ENCODE data around the gene GALNT2. TPM values are rescaled to one million over a fixed set of nuclear protein-coding genes. Genes with fewer than 3 reads are reported as not detected.

Gene GALNT2
- total RNA-seq, 1 experiment from 2014 or later = 50.4 TPM

GRCh38 chr1:230278376-230278775 lies 211.3 kb downstream of the GALNT2 start:
- DNase-seq (ENCODE audit: low spot score) = no peak

GRCh38 chr1:230278871-230279582 lies 212.0 kb downstream of the GALNT2 start:
- DNase-seq (ENCODE audit: low spot score) = no peak

- no peak for DNase-seq (ENCODE audit: low spot score)
These were observed 212.5 kb downstream of the GALNT2 start for GRCh38 chr1:230279583-230279945.

- DNase-seq (ENCODE audit: low spot score) = no peak
These were observed 213.2 kb downstream of the GALNT2 start for GRCh38 chr1:230280054-230280795.

GRCh38 chr1:230280906-230281413 lies 213.9 kb downstream of the GALNT2 start:
- no peak for DNase-seq (ENCODE audit: low spot score)

GRCh38 chr1:230281556-230281955 lies 214.5 kb downstream of the GALNT2 start:
- no peak for DNase-seq (ENCODE audit: low spot score)

GRCh38 chr1:230282157-230282556 lies 215.1 kb downstream of the GALNT2 start:
- DNase-seq (ENCODE audit: low spot score) = no peak

GRCh38 chr1:230283678-230284077 lies 216.6 kb downstream of the GALNT2 start:
- no peak for DNase-seq (ENCODE audit: low spot score)

GRCh38 chr1:230284891-230285290 lies 217.9 kb downstream of the GALNT2 start:
- DNase-seq (ENCODE audit: low spot score) = no peak

- no peak for DNase-seq (ENCODE audit: low spot score)
These were observed 218.3 kb downstream of the GALNT2 start for GRCh38 chr1:230285351-230285750.

- no peak for DNase-seq (ENCODE audit: low spot score)
These were observed 219.3 kb downstream of the GALNT2 start for GRCh38 chr1:230286166-230286889.

- DNase-seq (ENCODE audit: low spot score) = no peak
These were observed 219.8 kb downstream of the GALNT2 start for GRCh38 chr1:230286890-230287269.

GRCh38 chr1:230287674-230288315 lies 220.8 kb downstream of the GALNT2 start:
- DNase-seq (ENCODE audit: low spot score) = no peak

GRCh38 chr1:230288641-230289349 lies 221.8 kb downstream of the GALNT2 start:
- no peak for DNase-seq (ENCODE audit: low spot score)

- no peak for DNase-seq (ENCODE audit: low spot score)
These were observed 222.3 kb downstream of the GALNT2 start for GRCh38 chr1:230289350-230289644.

GRCh38 chr1:230291731-230292620 lies 224.9 kb downstream of the GALNT2 start:
- no peak for DNase-seq (ENCODE audit: low spot score)

- no peak for DNase-seq (ENCODE audit: low spot score)
These were observed 225.8 kb downstream of the GALNT2 start for GRCh38 chr1:230292689-230293389.

GRCh38 chr1:230293390-230293700 lies 226.3 kb downstream of the GALNT2 start:
- DNase-seq (ENCODE audit: low spot score) = no peak

- no peak for DNase-seq (ENCODE audit: low spot score)
These were observed 228.3 kb downstream of the GALNT2 start for GRCh38 chr1:230295367-230295766.
